Measurements from ENCODE around the gene PSTPIP1. TPM values are rescaled to one million over a fixed set of nuclear protein-coding genes. Genes with fewer than 3 reads are reported as not detected.

Gene PSTPIP1
- total and polyA plus RNA-seq, 2 of the 8 experiments (the other 6 are each of a cell fraction or from before 2014, with no cell fraction given), result 1.6 to 1.8 TPM

DNA sequence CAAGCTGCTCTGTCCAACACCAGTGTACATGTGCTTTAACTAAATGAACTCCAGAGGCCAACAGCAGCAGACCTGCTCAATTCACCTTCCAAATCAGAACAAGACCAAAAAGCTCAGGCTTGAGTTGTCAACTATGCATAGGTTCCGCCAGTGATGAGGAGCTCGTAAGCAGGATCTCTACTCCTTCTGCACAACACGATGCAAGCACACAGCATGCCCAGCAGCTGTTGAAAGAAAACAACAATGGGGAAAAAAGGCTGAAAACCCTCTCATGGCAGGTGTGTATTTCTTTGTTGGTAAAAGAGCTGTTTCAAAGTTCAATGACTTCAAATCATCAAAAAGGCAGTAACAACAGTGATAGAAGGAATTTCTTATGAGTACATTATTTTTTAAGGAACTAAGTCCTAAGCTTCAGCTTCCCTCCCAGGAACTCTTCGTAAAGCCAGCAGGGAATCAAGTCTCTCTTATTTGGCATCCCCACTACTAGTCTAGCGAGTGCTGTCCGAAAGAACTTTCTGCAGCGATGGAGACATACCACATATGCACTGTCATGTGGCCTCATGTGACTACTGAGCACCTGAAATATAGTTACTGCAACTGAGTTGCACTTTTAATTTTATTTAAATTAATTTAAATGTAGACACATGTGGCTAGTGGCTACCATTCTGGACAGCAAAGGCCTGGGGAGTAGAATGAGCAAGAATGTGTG, 51.9 kb downstream of the PSTPIP1 start (continued):
- TF ChIP-seq NANOG (IDR thresholded peaks at IDR 0.05; ENCODE audit: insufficient read depth, low read depth, low read length, poor library complexity, severe bottlenecking) (no peak), KDM4A (IDR thresholded peaks at IDR 0.05; ENCODE audit: low read depth, low read length, severe bottlenecking) (no peak), BCL11A (IDR thresholded peaks at IDR 0.05; ENCODE audit: low read depth in 2 of 2, low read length in 2 of 2) (no peak), TCF12 (IDR thresholded peaks at IDR 0.05; ENCODE audit: low read depth, low read length) (no peak), RXRA (IDR thresholded peaks at IDR 0.05; ENCODE audit: insufficient read depth, low read depth, low read length) (no peak), JUND (IDR thresholded peaks at IDR 0.05; ENCODE audit: low read length) (no peak), ATF3 (IDR thresholded peaks at IDR 0.05; ENCODE audit: insufficient read depth, low read depth, low read length) (no peak), EP300 (IDR thresholded peaks at IDR 0.05; ENCODE audit: borderline replicate concordance in 1 of 2, low read depth in 2 of 2, low read length in 2 of 2) (no peak), RBBP5 (IDR thresholded peaks at IDR 0.05; ENCODE audit: borderline replicate concordance, low read depth, low read length) (no peak)
